HL-60/S4 treated with phorbol 12-myristate 13-acetate at 8.2 ng/mL for 4 days and 3 days (cell line): ENCODE measurements around the gene RBP7.
"Not testable (repeated sequence)": the region's sequence is repeated elsewhere in the genome, so short reads cannot be mapped to it uniquely, and the experiment has no call there.

ENCODE experiments used
- in situ Hi-C: fragments of 300-500 bp; cut with MboI; formaldehyde crosslinking; loops from 2 replicates; pipeline ENCODE4 v1.15.0; 2022; ENCODE audit warnings: low sequenced_read_pairs

RBP7 gene

GRCh38 chr1:9996624-9997582 is at the start of gene RBP7:
Gene RBP7, plus strand, starts transcription at chr1:9997228. Its CDS starts 31 bp downstream, at chr1:9997259.
- in situ Hi-C loops, result no loop called here

GRCh38 chr1:9957726-9958125 is 39.3 kb upstream of the RBP7 start:
- in situ Hi-C loops, result no loop called here

- in situ Hi-C loops, result no loop called here
These were observed 37.0 kb upstream of the RBP7 start for GRCh38 chr1:9960011-9960410.

- in situ Hi-C loops, result no loop called here
These were observed 36.1 kb upstream of the RBP7 start for GRCh38 chr1:9960706-9961562.

- in situ Hi-C loops, result no loop called here
These were observed 12.8 kb upstream of the RBP7 start for GRCh38 chr1:9984253-9984652.

- in situ Hi-C loops, result no loop called here
These were observed 12.0 kb upstream of the RBP7 start for GRCh38 chr1:9985001-9985400.

GRCh38 chr1:9989773-9990172 is 7.3 kb upstream of the RBP7 start:
- in situ Hi-C loops, result no loop called here

GRCh38 chr1:9990944-9991343 is 6.1 kb upstream of the RBP7 start:
- in situ Hi-C loops, result no loop called here

GRCh38 chr1:9992910-9993309 is 4.1 kb upstream of the RBP7 start:
- in situ Hi-C loops, result no loop called here

GRCh38 chr1:9993561-9994075 is 3.4 kb upstream of the RBP7 start:
- in situ Hi-C loops, result no loop called here

GRCh38 chr1:10001016-10001665 is 4.1 kb downstream of the RBP7 start:
- in situ Hi-C loops, result no loop called here

- in situ Hi-C loops, result not testable (repeated sequence)
These were observed 8.2 kb downstream of the RBP7 start for GRCh38 chr1:10005248-10005647.

- in situ Hi-C loops, result no loop called here
These were observed 10.1 kb downstream of the RBP7 start for GRCh38 chr1:10007169-10007568.

GRCh38 chr1:10014016-10014415 is 17.0 kb downstream of the RBP7 start:
- in situ Hi-C loops, result no loop called here

- in situ Hi-C loops, result no loop called here
These were observed 22.5 kb downstream of the RBP7 start for GRCh38 chr1:10019561-10019960.

GRCh38 chr1:10020086-10020485 is 23.1 kb downstream of the RBP7 start:
- in situ Hi-C loops, result no loop called here

GRCh38 chr1:10020678-10021077 is 23.6 kb downstream of the RBP7 start:
- in situ Hi-C loops, result not testable (repeated sequence)

- in situ Hi-C loops, result not testable (repeated sequence)
These were observed 25.0 kb downstream of the RBP7 start for GRCh38 chr1:10021992-10022391.

- in situ Hi-C loops, result no loop called here
These were observed 25.6 kb downstream of the RBP7 start for GRCh38 chr1:10022656-10023055.

- in situ Hi-C loops, result no loop called here
These were observed 28.3 kb downstream of the RBP7 start for GRCh38 chr1:10025354-10025753.

GRCh38 chr1:10027027-10027426 is 30.0 kb downstream of the RBP7 start:
- in situ Hi-C loops, result no loop called here
